IPS-20b (cell line): ENCODE measurements around the gene TNFRSF11A.

ENCODE experiments used
- H3K27ac ChIP-seq: one replicate; pipeline ENCODE4 v1.5.1; 2013; ENCODE audit warnings: low read length
- H3K27me3 ChIP-seq: 2 replicates; pipeline ENCODE4 v1.6.1; 2013; ENCODE audit warnings: mild to moderate bottlenecking, low read length, inconsistent platforms; ENCODE audit not compliant: insufficient read depth
- H3K36me3 ChIP-seq: 2 replicates; pipeline ENCODE4 v1.6.1; 2013; ENCODE audit warnings: low read depth, mild to moderate bottlenecking, inconsistent platforms, low read length, moderate library complexity; ENCODE audit not compliant: insufficient read depth
- H3K4me1 ChIP-seq: 2 replicates; pipeline ENCODE4 v1.6.1; 2013; ENCODE audit warnings: mild to moderate bottlenecking, control low read depth, inconsistent platforms, low read length, moderate library complexity; ENCODE audit not compliant: insufficient read depth
- H3K4me3 ChIP-seq: 2 replicates; pipeline ENCODE4 v1.5.1; 2013; ENCODE audit warnings: mild to moderate bottlenecking, low read length, inconsistent platforms
- H3K9ac ChIP-seq: 2 replicates; pipeline ENCODE4 v1.6.1; 2013; ENCODE audit warnings: low read depth, mild to moderate bottlenecking, inconsistent platforms, low read length, moderate library complexity
- H3K9me3 ChIP-seq: 2 replicates; pipeline ENCODE4 v1.6.1; 2013; ENCODE audit warnings: mild to moderate bottlenecking, low read depth, low read length, inconsistent platforms; ENCODE audit not compliant: insufficient read depth

The TNFRSF11A gene

DNA sequence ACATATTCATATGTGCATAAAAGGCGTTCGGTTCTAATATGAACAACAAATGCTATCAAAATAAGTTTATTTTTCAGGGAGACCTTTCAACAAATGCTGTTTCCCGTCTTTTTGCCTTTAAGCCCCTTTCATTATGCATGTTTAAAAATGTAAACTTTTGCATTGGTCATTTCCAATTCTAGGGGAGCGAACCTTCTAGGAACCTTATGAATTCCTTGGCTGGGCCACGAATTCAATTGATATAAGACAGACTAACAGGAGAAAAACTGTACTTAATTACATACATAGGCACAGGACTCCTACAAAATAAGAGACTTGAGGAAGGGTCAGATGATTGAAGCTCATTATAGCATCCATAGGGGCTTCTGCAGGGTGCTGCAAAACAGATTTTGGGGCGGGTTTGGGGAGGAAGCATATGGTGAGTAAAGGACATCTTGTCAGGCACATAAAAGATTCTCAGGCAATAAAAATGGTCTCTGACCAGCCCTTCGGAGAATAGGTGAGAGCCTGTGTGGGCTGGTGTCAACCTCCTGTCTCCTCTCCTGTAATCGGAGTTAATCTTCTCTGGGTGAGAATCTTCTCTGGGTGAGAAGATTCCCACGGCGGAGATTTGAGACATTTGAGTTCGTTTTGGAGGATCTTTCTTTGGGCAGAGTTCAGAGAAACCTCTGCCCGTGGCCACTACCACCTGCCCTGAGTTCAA lies 1.7 kb downstream of the TNFRSF11A start:
- Histone ChIP-seq H3K9me3 (no peaks in the 10 kb centered on the region), H3K36me3 (no peaks in the 10 kb centered on the region), H3K27ac (no peak overlapping the region), H3K27me3 (peaks cover 75% of the 10 kb centered on the region), H3K9ac (peak overlapping the region; percentile 74; the same call in 1 of the 2 replicates), H3K4me3 (peak overlapping the region; percentile 87), H3K4me1 (peaks cover 47% of the 10 kb centered on the region)

DNA sequence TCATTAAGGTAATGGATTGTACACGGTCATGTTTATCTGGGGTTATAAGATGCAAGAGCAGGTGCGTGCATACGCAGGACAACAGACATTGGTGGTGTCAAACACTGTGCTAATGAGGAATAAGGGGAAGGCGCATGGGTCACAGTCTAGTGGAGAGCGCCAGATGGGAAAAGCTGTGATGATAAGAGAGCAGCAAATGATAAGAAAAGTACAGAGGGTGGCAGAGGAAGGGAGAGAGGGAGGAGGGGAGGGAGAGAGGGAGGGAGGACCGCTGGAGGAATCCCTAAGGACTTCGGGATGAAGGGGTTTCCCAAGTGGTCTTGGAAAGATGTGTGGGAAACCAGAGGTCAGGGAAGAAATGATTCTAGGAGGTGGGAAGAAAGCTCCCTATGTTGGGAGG lies 2.9 kb downstream of the TNFRSF11A start:
- H3K27me3 ChIP-seq, result peaks cover 63% of the 10 kb centered on the region
- no peaks in the 10 kb centered on the region for H3K36me3 ChIP-seq
- H3K9me3 ChIP-seq, result no peaks in the 10 kb centered on the region
- H3K4me1 ChIP-seq, result peaks cover 37% of the 10 kb centered on the region
- H3K9ac ChIP-seq, result no peak overlapping the region
- H3K4me3 ChIP-seq, result no peak overlapping the region
- no peak overlapping the region for H3K27ac ChIP-seq

DNA sequence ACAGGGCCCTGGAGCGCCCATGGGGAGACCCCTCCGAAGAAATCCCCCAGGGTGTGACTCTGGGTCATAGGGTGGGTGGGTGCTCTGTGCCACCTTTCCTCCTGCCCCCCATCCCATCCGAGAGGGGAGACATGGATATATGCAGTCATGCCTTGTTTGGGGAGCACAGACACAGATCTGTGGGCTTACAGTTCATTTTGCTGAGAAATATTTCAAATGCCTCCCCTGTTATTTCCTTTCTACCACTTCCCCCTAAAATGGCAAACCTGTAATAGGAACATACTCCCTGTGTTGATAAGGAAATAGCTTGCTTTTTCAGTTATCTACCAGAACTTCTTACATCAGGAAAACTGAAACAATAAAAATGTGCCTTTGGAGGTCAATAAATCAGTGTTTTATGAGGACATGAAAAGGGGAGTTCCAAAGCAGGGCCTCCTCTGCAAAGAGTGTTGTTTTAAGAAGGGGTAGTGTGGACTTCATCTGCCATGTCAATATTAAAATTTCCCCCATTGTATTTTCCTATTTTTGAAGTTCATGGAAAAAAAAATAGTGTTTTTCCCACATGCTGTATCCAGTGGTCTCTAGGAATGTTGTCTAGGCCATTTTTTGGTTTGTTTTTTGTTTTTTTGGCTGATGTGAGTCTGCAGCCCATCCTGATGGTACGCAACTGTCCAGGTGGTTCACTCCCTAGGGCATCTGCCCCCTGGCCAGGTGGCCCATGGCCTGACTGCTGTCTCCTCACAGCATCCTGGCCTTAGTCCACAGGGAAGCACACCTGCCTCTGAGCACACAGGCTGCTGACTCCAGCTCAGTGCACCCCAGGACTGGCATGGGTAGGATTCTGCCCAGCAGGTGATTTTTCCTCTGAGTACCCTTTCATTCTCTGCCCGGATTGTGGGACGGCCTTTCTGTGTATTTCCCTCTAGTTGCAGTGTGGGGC lies 3.7 kb downstream of the TNFRSF11A start:
- Histone ChIP-seq H3K4me1 (peaks cover 34% of the 10 kb centered on the region), H3K27ac (no peak overlapping the region), H3K9me3 (no peaks in the 10 kb centered on the region), H3K9ac (no peak overlapping the region), H3K36me3 (no peaks in the 10 kb centered on the region), H3K4me3 (no peak overlapping the region), H3K27me3 (peaks cover 54% of the 10 kb centered on the region)

DNA sequence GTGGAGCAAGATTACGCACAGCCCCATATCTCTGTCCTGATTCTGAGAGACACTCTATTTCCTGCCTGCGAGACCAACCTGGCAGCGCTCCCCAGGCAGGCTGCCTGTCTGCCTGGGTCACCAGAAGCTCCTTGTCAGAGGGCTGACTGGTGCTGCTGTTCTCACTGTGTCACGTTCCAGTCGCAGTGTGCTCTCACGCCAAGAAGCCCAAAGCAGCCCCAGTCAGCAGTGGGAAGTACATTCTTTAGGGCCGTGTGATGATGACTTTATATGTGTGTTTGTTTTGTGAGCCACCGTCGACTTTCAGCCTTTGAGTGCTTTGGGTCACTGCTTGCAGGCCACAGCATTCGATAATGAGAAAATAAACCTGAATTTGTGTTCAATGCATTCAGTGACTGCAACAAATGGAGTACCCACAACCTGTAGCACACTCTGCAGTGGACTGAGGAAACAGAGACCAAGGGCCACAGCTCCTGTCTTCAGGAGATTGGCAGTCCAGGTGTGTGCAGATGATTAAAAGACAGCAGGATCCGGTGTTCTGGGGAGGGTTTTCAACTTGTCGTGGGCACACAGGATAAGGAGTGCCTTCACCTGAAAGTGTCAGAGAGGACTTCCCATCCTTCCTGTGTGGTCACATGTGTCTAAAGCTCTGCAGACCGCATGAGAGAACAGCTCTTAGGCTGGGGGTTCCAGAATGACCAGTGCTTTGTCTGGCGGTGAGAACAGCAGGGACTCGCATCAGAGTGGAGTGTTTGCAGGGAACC lies 4.8 kb downstream of the TNFRSF11A start:
- H3K4me1 ChIP-seq, result peaks cover 28% of the 10 kb centered on the region
- H3K9ac ChIP-seq, result peak overlapping the region; percentile 20; the same call in 1 of the 2 replicates
- H3K36me3 ChIP-seq, result no peaks in the 10 kb centered on the region
- H3K4me3 ChIP-seq, result no peak overlapping the region
- no peaks in the 10 kb centered on the region for H3K9me3 ChIP-seq
- H3K27ac ChIP-seq, result no peak overlapping the region
- peaks cover 44% of the 10 kb centered on the region for H3K27me3 ChIP-seq

DNA sequence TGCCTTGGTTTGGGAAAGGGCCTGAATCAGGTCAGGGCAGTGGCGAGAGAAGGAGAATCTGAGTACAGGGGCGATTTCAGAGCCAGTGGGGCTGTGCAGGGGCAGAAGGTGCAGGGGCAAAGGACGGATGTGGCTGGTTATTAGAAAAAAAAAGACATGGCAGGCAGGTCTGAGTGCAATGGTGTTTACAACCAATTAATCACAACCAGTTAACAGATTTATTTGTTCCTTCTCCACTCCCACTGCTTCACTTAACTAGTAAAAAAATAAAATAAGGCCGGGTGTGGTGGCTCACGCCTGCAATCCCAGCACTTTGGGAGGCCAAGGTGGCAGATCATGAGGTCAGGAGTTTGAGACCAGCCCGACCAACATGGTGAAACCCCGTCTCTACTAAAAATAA lies 5.5 kb downstream of the TNFRSF11A start:
- peaks cover 41% of the 10 kb centered on the region for H3K27me3 ChIP-seq
- H3K9me3 ChIP-seq, result no peaks in the 10 kb centered on the region
- no peak overlapping the region for H3K27ac ChIP-seq
- H3K4me1 ChIP-seq, result peaks cover 28% of the 10 kb centered on the region
- no peak overlapping the region for H3K4me3 ChIP-seq
- H3K36me3 ChIP-seq, result no peaks in the 10 kb centered on the region
- H3K9ac ChIP-seq, result peak overlapping the region; percentile 20; the same call in 1 of the 2 replicates

DNA sequence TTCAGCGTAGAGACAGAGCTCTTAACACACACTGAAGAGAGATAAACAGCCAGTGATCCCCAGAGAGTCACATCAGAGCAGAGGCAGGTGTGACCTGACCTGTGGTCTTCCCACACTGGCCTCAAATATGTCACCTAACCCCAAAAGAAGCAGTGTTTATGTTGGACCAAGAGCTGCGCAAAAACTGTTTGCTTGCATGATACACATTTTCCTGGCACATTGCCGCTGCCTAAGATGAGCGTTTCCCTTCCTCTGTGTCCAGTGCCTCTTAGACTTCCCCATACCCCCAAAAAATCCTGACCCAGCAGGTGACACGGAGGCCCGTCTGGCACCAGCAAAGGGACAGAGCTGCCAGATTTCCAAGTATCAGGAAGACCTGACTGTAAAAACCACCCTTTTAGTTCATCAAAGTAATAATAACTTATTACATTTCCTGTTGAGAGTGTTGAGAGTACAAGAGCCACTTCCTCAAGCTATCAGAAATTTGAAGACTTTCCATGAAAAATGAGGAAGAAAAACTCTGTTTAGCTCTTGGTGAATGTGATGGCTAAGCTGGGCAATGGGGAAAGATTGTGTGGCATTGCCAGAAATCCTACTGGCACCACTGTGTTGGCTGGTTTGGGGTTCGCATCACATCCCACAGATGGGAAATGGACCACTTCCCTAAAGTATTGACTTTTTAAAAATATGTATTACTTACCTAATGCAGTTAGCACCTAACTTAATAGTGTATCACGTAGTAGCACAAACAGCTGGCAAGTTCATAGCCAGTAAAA lies 6.7 kb downstream of the TNFRSF11A start:
- Histone ChIP-seq H3K27ac (no peak overlapping the region), H3K36me3 (no peaks in the 10 kb centered on the region), H3K9ac (no peak overlapping the region), H3K9me3 (no peaks in the 10 kb centered on the region), H3K4me1 (peaks cover 27% of the 10 kb centered on the region), H3K4me3 (no peak overlapping the region), H3K27me3 (peaks cover 29% of the 10 kb centered on the region)

DNA sequence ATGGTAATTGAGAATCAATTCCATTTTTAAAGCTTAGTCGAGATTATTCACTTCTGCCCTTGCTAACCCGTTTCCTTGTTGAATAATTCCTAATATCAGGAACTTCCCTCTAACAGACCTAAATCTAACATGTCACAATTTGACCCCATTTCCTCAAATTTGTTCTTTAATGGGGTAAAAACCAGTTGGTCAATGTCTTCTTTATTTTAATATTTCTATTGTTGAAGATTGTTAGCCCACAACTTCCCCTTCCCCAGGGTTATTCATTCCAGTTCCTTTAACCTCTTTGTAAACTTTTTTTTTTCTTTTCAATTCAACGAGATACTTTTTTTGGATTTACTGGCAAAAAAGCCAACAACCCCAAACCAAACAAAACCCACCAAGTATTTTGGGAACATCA lies 7.3 kb downstream of the TNFRSF11A start:
- H3K9me3 ChIP-seq, result no peaks in the 10 kb centered on the region
- no peaks in the 10 kb centered on the region for H3K36me3 ChIP-seq
- peaks cover 23% of the 10 kb centered on the region for H3K27me3 ChIP-seq
- peaks cover 25% of the 10 kb centered on the region for H3K4me1 ChIP-seq
- H3K4me3 ChIP-seq, result no peak overlapping the region
- H3K9ac ChIP-seq, result no peak overlapping the region
- H3K27ac ChIP-seq, result no peak overlapping the region

DNA sequence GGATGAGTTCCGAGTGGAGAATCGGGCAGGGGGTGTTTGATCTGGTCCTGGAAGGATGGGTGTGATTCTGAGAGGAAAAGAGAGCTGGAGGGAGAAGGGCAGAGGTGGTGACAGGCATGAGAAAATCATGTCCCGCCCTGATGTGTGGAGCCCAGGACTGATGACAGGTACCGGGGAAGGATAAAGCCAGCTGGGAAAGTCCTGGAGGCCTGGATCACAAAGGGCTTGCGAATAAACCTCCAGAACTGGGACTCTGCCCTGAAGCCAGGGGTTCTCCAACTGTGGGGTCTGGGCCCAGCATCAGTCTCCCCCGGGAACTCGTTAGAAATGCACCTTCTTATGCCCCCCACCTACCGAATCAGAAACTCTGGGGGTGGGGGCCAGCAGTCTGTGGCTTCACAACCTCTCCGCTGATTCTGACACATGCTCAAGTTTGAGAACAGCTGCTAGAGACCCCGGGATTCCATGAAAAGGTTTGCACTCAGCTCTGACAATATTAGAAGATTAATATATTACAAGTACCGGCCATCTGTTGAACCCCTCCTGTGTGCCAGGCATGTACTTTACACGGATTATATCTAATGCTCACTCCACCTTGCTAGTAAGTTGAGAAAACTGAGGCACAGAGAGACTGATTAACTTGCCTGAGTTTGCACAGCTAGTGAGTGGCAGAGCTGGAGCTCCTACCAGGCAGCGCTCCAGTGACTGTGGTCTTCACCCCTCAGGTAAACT lies 8.0 kb downstream of the TNFRSF11A start:
- Histone ChIP-seq H3K9ac (no peak overlapping the region), H3K36me3 (no peaks in the 10 kb centered on the region), H3K27me3 (peaks cover 16% of the 10 kb centered on the region), H3K27ac (no peak overlapping the region), H3K9me3 (no peaks in the 10 kb centered on the region), H3K4me3 (no peak overlapping the region), H3K4me1 (peaks cover 32% of the 10 kb centered on the region)

DNA sequence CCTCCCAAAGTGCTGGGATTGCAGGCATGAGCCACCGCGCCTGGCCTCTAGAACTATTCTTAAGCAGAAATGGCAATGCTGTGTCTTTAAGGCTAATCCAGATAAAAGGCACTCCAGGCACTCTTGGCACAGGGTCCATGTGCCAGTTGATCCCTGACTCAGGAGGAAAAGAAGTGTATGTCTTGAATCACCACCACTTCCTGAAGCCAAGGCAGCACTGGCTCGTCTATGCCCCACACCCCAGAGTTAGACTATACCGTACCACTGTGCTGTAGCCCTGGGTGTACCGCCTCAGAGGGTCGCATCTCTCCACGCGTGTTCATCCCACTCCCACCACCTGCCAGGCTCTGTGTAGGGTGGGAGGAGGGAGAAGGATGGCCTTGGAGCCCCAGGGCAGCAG lies 9.0 kb downstream of the TNFRSF11A start:
- H3K9ac ChIP-seq, result no peak overlapping the region
- no peaks in the 10 kb centered on the region for H3K36me3 ChIP-seq
- H3K4me1 ChIP-seq, result peaks cover 36% of the 10 kb centered on the region
- no peak overlapping the region for H3K27ac ChIP-seq
- H3K9me3 ChIP-seq, result no peaks in the 10 kb centered on the region
- H3K27me3 ChIP-seq, result 0 out of 2 replicates have a peak, but pooled peaks cover 7% of the 10 kb centered on the region
- H3K4me3 ChIP-seq, result no peak overlapping the region

DNA sequence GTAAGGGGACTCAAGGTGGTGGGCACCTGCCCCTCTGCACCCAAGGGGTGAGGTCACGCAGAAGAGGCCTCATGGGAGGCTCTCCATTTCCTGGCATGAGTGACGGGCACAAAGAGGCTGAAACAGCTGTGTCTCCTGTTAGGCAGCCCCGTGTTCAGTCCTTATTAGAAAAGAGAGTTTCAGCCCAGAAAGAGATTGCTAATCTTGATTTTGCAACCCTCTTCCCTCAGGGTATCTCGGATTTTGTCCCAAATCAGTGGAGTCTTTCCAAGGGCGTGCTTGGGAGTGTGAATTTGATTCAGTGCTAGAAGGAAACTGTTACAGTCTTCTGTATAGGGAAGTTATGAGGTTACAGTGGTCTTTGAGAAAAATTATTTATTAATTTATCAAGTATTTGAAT lies 10.4 kb downstream of the TNFRSF11A start:
- H3K9me3 ChIP-seq, result no peaks in the 10 kb centered on the region
- H3K27ac ChIP-seq, result no peak overlapping the region
- H3K27me3 ChIP-seq, result no peaks in the 10 kb centered on the region
- H3K9ac ChIP-seq, result no peak overlapping the region
- no peak overlapping the region for H3K4me3 ChIP-seq
- H3K36me3 ChIP-seq, result no peaks in the 10 kb centered on the region
- peaks cover 32% of the 10 kb centered on the region for H3K4me1 ChIP-seq
